ENCODE data around the gene C16orf96. TPM values are rescaled to one million over a fixed set of nuclear protein-coding genes. Genes with fewer than 3 reads are reported as not detected.
A peak's percentile ranks its signal among the peaks of the same experiment; 100 is the strongest.
"Not testable (repeated sequence)": the region's sequence is repeated elsewhere in the genome, so short reads cannot be mapped to it uniquely, and the experiment has no call there.

Gene C16orf96
- total RNA-seq, 2 donors from 2014 or later: 0.52 TPM; not detected in 1

DNA sequence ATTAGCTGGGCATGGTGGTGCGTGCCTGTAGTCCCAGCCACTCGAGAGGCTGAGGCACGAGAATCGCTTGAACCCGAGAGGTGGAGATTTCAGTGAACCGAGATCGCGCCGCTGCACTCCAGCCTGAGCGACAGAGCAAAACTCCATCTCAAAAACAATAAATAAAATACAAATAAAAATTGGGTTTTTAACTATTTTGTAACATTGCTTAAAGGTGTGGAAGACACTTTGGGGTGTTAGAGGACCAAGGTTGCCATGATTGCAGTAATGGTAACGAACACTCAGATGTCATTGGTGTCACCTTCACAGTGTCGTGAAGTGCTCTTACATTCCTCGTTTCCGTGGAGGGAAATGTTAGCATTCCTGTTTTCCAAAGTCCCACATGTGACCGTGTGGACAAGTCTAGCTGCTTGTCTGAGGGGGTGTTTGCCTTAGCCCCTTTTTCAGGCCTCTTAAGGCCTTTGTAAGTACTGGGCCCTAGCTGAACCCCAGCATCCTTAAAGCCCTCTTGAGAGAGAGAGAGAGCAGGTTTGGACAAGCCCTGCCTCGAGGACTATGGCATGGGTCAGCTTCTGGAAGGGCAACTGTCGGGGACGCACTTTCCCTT is 8.6 kb downstream of the C16orf96 start:
- DNase-seq: no peak
- TF ChIP-seq, protein P1, sequence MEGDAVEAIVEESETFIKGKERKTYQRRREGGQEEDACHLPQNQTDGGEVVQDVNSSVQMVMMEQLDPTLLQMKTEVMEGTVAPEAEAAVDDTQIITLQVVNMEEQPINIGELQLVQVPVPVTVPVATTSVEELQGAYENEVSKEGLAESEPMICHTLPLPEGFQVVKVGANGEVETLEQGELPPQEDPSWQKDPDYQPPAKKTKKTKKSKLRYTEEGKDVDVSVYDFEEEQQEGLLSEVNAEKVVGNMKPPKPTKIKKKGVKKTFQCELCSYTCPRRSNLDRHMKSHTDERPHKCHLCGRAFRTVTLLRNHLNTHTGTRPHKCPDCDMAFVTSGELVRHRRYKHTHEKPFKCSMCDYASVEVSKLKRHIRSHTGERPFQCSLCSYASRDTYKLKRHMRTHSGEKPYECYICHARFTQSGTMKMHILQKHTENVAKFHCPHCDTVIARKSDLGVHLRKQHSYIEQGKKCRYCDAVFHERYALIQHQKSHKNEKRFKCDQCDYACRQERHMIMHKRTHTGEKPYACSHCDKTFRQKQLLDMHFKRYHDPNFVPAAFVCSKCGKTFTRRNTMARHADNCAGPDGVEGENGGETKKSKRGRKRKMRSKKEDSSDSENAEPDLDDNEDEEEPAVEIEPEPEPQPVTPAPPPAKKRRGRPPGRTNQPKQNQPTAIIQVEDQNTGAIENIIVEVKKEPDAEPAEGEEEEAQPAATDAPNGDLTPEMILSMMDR (IDR thresholded peaks at IDR 0.05): no peak
- no peak for TF ChIP-seq POLR2A (IDR thresholded peaks at IDR 0.05)

DNA sequence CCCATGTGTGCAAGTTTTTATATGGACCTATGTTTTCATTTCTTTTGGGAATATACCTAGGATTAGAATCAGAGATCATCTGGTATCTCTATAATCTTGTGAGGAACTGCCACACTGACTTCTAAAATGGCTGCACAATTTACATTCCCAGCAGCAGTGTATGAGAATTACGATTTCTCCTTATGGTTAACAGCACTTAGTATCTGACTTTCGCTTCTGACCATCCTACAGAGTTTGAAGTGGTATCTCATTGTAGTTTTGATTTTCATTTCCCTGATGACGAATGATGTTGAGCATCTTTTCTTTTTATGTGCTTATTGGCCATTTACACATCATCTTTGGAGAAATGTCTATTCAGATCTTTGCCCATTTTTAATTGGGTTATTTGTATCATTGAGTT is 10.0 kb downstream of the C16orf96 start:
- DNase-seq: no peak
- H3K4me1 ChIP-seq: no peaks in the 10 kb centered on the region
- no peaks in the 10 kb centered on the region for H3K36me3 ChIP-seq (replicated peaks in 1 of 2; ENCODE audit: insufficient read depth in 1 of 2, low read depth in 2 of 2)
- no peak overlapping the region for H3K27ac ChIP-seq
- 74 to 93% methylated on average over 3 of the region's 3 CpGs for WGBS, 2 donors
- intact Hi-C loops (cut with DNase I): no loop called here
- ATAC-seq: no peak
- no peaks in the 10 kb centered on the region for H3K27me3 ChIP-seq
- H3K4me3 ChIP-seq: no peak overlapping the region
- no peaks in the 10 kb centered on the region for H3K9me3 ChIP-seq
- no peak for TF ChIP-seq POLR2A (IDR thresholded peaks at IDR 0.05)

More for the DNA sequence above, 8.6 kb downstream of the C16orf96 start:
- Histone ChIP-seq H3K9me3 (no peaks in the 10 kb centered on the region), H3K27me3 (no peaks in the 10 kb centered on the region), H3K4me3 (no peak overlapping the region), H3K36me3 (replicated peaks in 1 of 2; ENCODE audit: insufficient read depth in 1 of 2, low read depth in 2 of 2) (no peaks in the 10 kb centered on the region), H3K27ac (no peak overlapping the region), H3K4me1 (no peaks in the 10 kb centered on the region)
- ATAC-seq: no peak
- intact Hi-C loops (cut with DNase I): no loop called here
- WGBS, 2 donors: 81 to 82% methylated on average over 16 to 18 of the region's 18 CpGs

DNA sequence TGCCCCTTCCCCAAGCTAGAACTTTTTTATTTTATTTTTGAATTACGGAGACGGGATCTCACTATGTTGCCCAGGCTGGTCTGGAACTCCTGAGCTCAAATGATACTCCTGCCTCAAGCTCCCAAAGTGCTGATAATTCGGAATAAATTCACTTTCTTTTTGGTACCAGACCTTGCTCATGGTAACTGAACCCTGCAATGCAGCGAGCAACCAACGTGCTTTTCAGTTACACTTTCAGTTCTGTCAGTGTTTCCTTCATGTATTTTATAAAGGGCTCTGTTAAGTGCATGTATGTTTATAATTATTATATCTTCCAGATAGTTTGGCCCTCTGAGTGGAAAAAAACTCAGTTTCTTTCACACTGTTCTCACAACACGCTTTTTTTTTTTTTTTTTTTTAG is 13.9 kb downstream of the C16orf96 start:
- 75 to 81% methylated on average over 6 of the region's 6 CpGs for WGBS, 2 donors
- no peaks in the 10 kb centered on the region for H3K9me3 ChIP-seq
- H3K27ac ChIP-seq: no peak overlapping the region
- peaks cover 2% of the 10 kb centered on the region for H3K4me1 ChIP-seq
- H3K27me3 ChIP-seq: no peaks in the 10 kb centered on the region
- H3K36me3 ChIP-seq (replicated peaks in 1 of 2; ENCODE audit: insufficient read depth in 1 of 2, low read depth in 2 of 2): no peaks in the 10 kb centered on the region
- ATAC-seq: no peak
- DNase-seq: no peak
- intact Hi-C loops (cut with DNase I): no loop called here
- no peak overlapping the region for H3K4me3 ChIP-seq
- TF ChIP-seq, protein P1 (IDR thresholded peaks at IDR 0.05): no peak

DNA sequence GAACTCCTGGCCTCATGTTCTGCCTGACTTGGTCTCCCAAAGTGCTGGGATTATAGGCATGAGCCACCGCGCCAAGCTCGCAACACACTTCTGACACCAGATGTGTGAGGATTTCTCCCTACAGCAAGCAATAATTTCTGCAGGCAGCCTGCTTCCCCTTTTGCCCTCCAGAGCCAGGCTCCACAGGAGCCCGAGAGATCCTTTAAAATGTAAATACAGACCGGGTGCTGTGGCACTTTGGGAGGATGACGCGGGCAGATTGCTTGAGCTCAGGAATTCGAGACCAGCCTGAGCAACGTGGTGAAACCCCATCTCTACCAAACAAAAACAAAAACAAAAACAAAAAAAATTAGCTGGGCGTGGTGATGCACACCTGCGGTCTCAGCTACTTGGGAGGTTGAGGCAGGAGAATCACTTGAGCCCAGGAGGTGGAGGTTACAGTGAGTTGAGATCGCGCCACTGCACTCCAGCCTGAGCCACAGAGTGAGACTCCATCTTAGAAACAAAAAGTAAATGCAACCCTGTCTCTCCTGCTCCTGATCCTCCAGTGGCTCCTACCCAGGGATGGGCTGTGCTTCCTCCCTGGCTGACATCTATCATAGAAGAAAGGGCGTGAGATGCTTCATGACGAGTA is 14.7 kb downstream of the C16orf96 start:
- no peak for DNase-seq
- 81 to 84% methylated on average over 12 to 15 of the region's 15 CpGs for WGBS, 2 donors
- no peaks in the 10 kb centered on the region for H3K9me3 ChIP-seq
- no peak for ATAC-seq
- peaks cover 10% of the 10 kb centered on the region for H3K4me1 ChIP-seq
- no peak for TF ChIP-seq POLR2A (IDR thresholded peaks at IDR 0.05)
- TF ChIP-seq, protein P1 (IDR thresholded peaks at IDR 0.05): no peak
- no peak overlapping the region for H3K4me3 ChIP-seq
- no peaks in the 10 kb centered on the region for H3K27me3 ChIP-seq
- intact Hi-C loops (cut with DNase I): no loop called here
- no peak overlapping the region for H3K27ac ChIP-seq
- H3K36me3 ChIP-seq (replicated peaks in 1 of 2; ENCODE audit: insufficient read depth in 1 of 2, low read depth in 2 of 2): no peaks in the 10 kb centered on the region

DNA sequence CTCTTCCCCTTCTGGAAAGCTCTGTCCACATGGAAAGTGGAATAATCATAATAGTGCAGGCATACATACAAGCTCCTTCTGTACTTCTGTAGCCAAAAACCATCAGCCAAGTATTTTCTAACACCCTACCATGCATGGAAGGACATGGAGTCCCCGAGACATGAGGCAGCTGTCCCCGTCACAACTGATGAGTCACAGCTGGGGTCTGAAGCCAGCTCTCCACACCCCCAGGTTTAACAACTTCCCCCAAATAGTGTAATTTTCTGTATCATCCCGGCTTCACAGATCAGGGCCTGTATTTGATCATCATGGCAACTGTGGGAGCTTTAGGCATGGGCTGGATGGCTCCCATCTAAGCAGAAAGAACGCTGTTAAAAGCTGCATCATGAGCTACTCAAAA is 16.6 kb downstream of the C16orf96 start:
- Histone ChIP-seq H3K9me3 (no peaks in the 10 kb centered on the region), H3K36me3 (replicated peaks in 1 of 2; ENCODE audit: insufficient read depth in 1 of 2, low read depth in 2 of 2) (no peaks in the 10 kb centered on the region), H3K27me3 (no peaks in the 10 kb centered on the region), H3K4me1 (peaks cover 10% of the 10 kb centered on the region), H3K27ac (no peak overlapping the region), H3K4me3 (no peak overlapping the region)
- 59 to 68% methylated on average over 3 to 4 of the region's 4 CpGs for WGBS, 2 donors
- TF ChIP-seq, protein P1 (IDR thresholded peaks at IDR 0.05): no peak
- TF ChIP-seq POLR2A (IDR thresholded peaks at IDR 0.05): no peak
- DNase-seq (peak in 1 of 4 donors; percentile 29), ATAC-seq (no peak)
- intact Hi-C loops (cut with DNase I): no loop called here

DNA sequence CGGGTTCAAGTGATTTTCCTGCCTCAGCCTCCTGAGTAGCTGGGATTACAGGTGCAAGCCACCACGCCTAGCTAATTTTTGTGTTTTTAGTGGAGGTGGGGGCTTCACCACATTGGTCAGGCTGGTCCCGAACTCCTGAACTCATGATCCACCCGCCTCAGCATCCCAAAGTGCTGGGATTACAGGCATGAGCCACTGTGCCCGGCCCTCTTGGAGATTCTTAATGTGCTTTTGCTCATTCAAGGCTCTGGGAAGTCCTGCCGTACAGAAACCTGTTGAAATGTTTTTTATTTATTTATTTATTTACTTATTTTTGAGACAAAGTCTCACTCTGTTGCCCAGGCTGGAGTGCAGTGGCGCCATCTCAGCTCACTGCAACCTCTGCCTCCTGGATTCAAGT is 17.8 kb downstream of the C16orf96 start:
- H3K9me3 ChIP-seq; H3K4me1 ChIP-seq; H3K4me3 ChIP-seq; ATAC-seq; intact Hi-C loops (cut with DNase I); H3K36me3 ChIP-seq (replicated peaks in 1 of 2; ENCODE audit: insufficient read depth in 1 of 2, low read depth in 2 of 2); DNase-seq; H3K27ac ChIP-seq; H3K27me3 ChIP-seq: not testable (repeated sequence)
- 84% methylated on average over 7 of the region's 7 CpGs for WGBS, 2 donors

All from body of pancreas (tissue), 4 donors.